ES-I3 (cell line): ENCODE results near the gene ZEB1.

ENCODE experiments used
- H3K36me3 ChIP-seq: 2 replicates; pipeline ENCODE4 v1.6.1; 2013; ENCODE audit warnings: mild to moderate bottlenecking, low read length, control low read depth, moderate library complexity; ENCODE audit not compliant: insufficient read depth
- H3K4me1 ChIP-seq: 2 replicates; pipeline ENCODE4 v1.6.1; 2013; ENCODE audit warnings: mild to moderate bottlenecking, control low read depth, low read length; ENCODE audit not compliant: insufficient read depth
- H3K9ac ChIP-seq: 2 replicates; pipeline ENCODE4 v1.6.1; 2013; ENCODE audit warnings: low read depth, mild to moderate bottlenecking, low read length, moderate library complexity
- H3K9me3 ChIP-seq: 2 replicates; pipeline ENCODE4 v1.6.1; 2013; ENCODE audit warnings: mild to moderate bottlenecking, low read length, moderate library complexity; ENCODE audit not compliant: control insufficient read depth, insufficient read depth

Gene ZEB1

DNA sequence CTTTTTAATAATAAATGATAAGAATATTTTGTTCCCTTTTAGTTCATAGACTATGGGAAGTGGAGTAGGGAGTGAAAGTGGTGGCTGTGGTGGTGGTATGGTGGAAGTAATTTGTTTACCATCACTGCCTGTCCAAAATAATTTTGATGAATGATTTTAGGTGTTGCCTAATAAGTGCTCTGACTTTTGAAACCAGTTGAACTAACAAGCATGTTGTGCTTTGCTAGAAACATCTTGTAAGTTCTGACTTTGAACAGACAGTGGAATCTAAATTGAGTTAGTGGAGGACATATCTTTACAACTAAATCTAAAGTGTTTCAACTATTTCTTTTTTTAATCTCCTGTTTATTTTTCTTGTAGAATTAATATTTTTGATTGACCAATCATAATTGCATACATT, 49.7 kb downstream of the ZEB1 start:
- Histone ChIP-seq H3K4me1 (no peaks in the 10 kb centered on the region), H3K9ac (no peak overlapping the region), H3K9me3 (no peaks in the 10 kb centered on the region), H3K36me3 (no peaks in the 10 kb centered on the region)

DNA sequence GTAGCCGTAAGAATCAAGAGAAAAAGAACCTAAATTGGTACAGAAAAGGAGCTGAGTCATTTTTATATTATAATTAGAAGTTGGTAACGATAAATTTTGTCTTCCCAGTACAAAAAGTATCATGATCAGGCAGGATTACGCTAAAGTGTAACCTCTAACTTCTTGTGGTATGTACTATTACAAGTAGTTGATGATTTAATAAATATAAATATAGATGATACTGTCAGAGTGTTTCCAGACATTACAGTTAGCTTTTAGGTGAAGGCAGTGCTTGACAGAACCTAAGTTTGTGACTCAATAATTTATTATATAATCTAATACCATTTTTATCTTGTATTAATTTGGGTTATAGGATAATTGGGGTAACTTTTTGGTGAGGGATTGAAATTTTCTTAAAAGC, 53.4 kb downstream of the ZEB1 start:
- H3K4me1 ChIP-seq, result no peaks in the 10 kb centered on the region
- no peak overlapping the region for H3K9ac ChIP-seq
- no peaks in the 10 kb centered on the region for H3K36me3 ChIP-seq
- no peaks in the 10 kb centered on the region for H3K9me3 ChIP-seq

DNA sequence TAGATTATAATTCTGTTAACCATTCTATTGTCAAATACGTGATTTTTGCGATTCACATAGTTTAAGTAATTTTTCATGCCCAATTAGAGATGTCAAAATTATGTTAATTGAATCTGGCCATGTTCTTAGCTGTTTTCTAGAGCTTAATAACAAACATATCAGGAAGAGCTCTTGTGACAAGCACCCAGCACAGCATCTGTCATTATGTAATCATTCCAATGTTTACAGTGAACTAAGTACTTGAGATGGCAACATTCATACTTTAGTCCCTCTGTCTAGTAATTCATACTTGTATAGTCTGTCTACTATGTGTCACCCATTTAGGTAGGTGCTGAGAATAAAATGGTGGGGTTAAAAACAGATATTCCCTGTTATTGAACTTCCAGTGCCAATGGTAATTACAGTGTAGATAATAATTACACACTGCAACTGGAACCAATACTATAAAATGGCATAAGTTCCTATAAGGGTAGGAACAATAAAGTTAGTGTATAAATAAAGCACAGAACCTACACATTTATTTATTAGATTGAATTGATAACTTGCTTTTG, 55.2 kb downstream of the ZEB1 start:
- Histone ChIP-seq H3K4me1 (no peaks in the 10 kb centered on the region), H3K9me3 (no peaks in the 10 kb centered on the region), H3K9ac (no peak overlapping the region), H3K36me3 (no peaks in the 10 kb centered on the region)

DNA sequence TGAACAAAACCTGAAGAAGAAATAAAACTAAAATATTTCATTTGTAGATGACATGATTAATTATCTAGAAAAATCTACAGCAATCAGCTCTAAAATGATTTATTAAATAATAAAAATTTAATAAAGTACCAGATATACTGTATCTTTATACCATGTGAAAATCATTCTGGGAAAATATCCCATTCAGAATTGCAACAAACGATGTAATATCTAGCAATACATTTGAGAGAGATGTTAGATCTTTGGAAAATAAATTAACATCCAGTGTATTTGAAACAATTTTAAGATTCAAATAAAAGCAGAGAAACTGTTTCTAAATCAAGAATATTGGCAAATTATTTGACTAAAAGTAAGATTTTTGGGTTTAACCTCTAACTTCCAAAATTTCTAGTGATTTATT, 62.2 kb downstream of the ZEB1 start:
- no peaks in the 10 kb centered on the region for H3K36me3 ChIP-seq
- H3K4me1 ChIP-seq, result 0 out of 2 replicates have a peak, but pooled peaks cover 4% of the 10 kb centered on the region
- H3K9ac ChIP-seq, result no peak overlapping the region
- no peaks in the 10 kb centered on the region for H3K9me3 ChIP-seq

DNA sequence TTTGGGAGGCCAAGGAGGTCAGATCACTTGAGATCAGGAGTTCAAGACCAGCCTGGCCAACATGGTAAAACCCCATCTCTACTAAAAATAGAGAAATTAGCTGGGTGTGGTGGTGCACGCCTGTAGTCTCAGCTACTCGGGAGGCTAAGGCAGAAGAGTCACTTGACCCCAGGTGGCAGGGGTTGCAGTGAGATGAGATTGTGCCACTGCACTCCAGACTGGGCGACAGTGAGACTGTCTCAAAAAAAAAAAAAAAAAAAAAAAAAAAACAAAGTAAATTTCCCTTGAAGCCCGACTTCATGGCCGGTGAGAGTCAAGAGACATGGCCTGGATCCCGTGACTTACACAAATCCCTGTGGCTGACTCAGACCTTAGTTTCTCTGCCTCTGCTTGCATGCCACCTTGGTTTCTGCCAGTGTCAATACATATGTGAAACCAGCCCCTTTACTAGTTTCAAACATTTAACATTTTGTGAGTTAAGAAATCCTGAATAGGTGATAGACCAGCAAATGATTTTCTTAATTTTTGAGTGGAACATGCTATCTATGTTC, 62.8 kb downstream of the ZEB1 start:
- H3K9ac ChIP-seq, result no peak overlapping the region
- no peaks in the 10 kb centered on the region for H3K36me3 ChIP-seq
- H3K4me1 ChIP-seq, result 0 out of 2 replicates have a peak, but pooled peaks cover 4% of the 10 kb centered on the region
- H3K9me3 ChIP-seq, result no peaks in the 10 kb centered on the region

DNA sequence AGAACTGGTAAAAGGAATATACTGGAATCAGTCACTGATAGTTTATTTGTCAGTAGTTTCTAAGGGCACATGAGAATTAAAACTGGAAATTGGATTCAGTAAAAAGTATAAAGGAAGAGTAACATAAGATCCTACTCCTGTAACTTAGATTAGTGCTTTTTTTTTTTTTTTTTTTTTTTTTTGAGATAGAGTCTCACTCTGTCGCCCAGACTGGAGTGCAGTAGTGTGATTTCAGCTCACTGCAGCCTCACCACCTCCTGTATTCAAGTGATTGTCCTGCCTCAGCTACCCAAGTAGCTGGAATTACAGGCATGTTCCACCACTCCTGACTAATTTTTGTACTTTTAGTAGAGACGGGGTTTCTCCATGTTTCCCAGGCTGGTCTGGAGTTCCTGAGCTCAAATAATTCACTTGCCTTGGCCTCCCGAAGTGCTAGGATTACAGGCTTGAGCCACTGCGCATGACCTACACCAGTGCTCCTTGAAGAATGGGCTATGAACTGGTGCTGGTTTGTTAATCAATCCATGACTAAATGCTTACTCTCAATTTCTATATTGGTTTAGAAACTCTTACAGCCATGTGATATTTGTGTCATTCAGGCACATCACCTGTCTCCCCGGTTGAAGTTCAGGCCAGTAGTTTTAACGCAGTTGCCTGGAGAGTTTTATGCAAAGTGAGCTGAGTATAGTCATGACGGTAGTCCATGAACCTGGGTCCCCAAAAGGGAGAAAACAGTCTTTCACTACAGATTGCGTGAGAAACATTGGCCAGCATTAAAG, 65.0 kb downstream of the ZEB1 start:
- Histone ChIP-seq H3K36me3 (no peaks in the 10 kb centered on the region), H3K9ac (no peak overlapping the region), H3K9me3 (no peaks in the 10 kb centered on the region)

DNA sequence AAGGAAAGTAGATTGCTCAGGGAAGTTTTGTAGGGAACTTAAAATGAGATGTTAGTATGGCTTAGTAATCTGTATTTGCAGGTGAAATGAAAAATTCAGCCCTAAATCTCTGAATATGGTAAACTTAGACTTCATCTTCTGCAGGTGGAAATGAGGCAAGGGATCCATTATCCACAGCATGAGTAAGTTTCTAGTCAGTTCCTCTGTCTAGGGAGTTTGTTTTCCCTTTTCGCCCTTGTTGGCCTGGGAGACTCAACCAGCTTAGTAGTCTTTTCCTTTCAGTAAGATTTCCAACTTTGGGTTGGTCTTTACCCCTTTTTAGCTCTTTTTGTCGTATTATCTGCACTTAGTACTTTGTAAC, 65.6 kb downstream of the ZEB1 start:
- H3K4me1 ChIP-seq, result 0 out of 2 replicates have a peak, but pooled peaks cover 4% of the 10 kb centered on the region
- no peak overlapping the region for H3K9ac ChIP-seq

More for the DNA sequence above, 65.0 kb downstream of the ZEB1 start:
- 0 out of 2 replicates have a peak, but pooled peaks cover 4% of the 10 kb centered on the region for H3K4me1 ChIP-seq

DNA sequence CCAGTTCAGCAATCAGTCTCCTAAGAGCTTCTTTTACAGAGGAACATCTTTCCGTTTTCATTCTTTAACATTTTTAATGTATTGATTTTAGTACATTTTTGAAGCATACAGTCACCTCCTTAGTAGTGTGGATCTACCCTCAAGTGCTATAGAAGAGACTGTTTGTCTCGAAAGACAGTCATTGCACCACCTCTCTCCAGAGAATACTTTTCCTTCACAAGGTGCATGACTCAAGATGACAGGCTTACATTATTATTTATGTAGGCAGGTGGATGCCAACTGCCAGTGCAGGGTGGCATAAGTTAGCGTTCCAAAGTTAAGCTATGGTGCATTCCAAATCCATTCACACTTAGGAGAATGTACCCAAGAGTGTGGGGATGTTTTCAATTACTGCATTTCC, 71.8 kb downstream of the ZEB1 start:
- Histone ChIP-seq H3K9ac (no peak overlapping the region), H3K4me1 (no peaks in the 10 kb centered on the region), H3K36me3 (no peaks in the 10 kb centered on the region), H3K9me3 (no peaks in the 10 kb centered on the region)

More for the DNA sequence above, 65.6 kb downstream of the ZEB1 start:
- Histone ChIP-seq H3K9me3 (no peaks in the 10 kb centered on the region), H3K36me3 (no peaks in the 10 kb centered on the region)

DNA sequence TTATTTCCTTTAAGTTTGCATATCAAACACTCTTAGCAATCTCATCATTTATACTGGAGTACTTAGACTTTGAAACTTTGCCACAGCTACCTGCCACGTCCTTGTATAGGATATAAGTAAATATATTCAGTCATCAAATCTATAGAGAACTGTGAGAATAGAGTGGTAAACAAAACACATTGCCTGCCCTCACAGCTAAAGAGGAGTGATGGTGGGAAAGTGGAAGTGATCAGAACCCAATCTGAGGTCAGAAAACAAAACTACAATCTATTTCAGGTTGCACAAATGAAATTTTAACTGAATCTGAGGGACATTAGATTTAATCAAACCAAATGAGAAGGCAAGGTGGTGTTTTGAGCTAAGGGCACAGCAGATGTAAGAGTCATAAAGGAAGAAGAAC, 74.8 kb downstream of the ZEB1 start:
- no peaks in the 10 kb centered on the region for H3K36me3 ChIP-seq
- H3K4me1 ChIP-seq, result no peaks in the 10 kb centered on the region

DNA sequence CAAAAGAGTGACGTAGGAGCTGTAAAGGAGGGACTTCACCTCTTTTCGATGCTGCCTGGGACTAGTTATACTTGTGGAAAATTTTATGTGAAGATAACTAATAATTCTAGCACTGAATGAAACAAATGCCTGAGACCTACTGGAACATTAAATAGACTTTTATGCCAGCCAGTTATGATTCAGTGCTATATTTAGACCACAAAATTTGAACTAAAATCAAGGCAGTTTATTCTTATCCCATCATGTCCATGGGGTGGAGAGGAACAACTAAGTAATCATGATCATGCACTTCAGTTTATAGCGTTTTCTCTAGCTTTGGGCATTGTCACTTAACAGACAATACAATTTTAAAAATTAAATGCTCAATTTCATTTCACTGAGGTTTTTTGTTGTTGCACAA, 76.7 kb downstream of the ZEB1 start:
- Histone ChIP-seq H3K36me3 (no peaks in the 10 kb centered on the region), H3K9me3 (no peaks in the 10 kb centered on the region), H3K9ac (no peak overlapping the region), H3K4me1 (no peaks in the 10 kb centered on the region)

More for the DNA sequence above, 74.8 kb downstream of the ZEB1 start:
- Histone ChIP-seq H3K9ac (no peak overlapping the region), H3K9me3 (no peaks in the 10 kb centered on the region)

DNA sequence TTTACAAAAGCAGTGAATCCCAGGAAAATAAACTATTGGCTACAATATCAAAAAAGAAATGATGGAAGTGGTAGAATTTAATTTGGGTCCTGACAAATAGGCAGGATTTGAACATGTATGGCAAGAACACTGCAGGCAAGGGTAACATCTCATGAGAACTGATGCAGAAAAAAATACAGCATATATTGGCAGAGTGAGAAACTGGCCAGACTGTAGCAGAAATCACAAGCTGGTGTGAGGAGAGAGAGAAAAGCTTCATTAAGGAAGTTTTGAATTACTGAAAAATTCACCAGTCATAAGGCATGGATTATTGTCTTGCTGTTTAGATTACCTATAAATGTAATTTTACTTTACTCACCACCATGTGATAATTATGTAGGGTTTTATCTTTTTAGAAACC, 77.4 kb downstream of the ZEB1 start:
- Histone ChIP-seq H3K9me3 (no peaks in the 10 kb centered on the region), H3K36me3 (no peaks in the 10 kb centered on the region), H3K4me1 (no peaks in the 10 kb centered on the region), H3K9ac (no peak overlapping the region)

DNA sequence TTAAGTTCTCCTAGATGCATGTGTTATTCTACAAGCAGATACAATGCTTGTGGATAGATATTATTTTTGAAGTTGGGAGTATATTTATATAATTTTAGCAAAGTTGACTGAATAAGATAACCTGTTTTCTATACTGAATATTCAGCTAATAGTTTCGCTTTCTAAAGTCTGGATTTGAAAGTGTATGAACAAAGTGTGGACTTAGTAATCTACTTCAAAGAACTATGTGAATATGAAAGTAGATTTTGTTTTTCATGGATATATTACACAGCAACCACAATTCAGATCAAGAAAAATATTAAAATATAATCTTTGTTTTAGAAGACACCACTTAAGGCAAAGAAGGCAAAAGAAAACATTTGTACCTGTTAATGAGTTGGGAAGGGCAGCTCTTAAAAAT, 78.8 kb downstream of the ZEB1 start:
- no peaks in the 10 kb centered on the region for H3K4me1 ChIP-seq
- H3K9ac ChIP-seq, result no peak overlapping the region
- H3K36me3 ChIP-seq, result no peaks in the 10 kb centered on the region
- H3K9me3 ChIP-seq, result no peaks in the 10 kb centered on the region

DNA sequence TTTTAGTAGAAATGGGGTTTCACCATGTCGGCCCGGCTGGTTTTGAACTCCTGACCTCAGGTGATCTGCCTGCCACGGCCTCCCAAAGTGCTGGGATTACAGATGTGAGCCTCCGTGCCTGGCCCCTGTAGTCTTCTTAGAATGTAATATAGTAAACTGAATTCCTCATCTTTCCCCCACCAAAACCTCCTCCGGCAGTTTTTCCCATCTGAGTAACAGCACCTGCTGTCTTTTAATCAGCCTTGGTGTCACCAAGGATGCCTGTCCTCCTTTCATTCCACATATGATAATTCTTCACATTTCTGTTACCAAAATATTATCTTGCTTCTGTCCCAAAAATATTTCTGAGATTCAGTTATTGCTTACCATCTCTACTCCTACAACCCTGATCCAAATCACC, 80.2 kb downstream of the ZEB1 start:
- Histone ChIP-seq H3K4me1 (no peaks in the 10 kb centered on the region), H3K9ac (no peak overlapping the region), H3K36me3 (no peaks in the 10 kb centered on the region), H3K9me3 (no peaks in the 10 kb centered on the region)

DNA sequence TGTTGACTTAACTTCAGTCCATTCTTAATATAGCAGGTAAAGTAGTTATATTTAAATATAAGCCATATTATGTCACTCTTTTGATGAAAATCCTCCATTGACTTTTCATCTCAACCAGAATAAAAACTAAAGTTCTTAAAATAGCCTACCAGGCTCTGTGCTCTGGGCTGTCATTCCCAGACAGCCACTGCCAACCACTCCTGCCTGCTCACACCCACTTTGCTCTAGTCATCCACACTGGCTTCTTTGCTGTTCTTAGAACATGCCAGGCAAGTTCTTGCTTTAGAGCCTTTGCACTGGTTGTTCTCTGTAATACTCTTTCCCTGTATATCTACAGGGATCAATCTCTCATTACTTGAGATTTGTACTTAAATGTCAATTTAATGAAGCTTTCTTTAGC, 80.6 kb downstream of the ZEB1 start:
- no peaks in the 10 kb centered on the region for H3K36me3 ChIP-seq
- H3K4me1 ChIP-seq, result no peaks in the 10 kb centered on the region
- H3K9me3 ChIP-seq, result no peaks in the 10 kb centered on the region
- no peak overlapping the region for H3K9ac ChIP-seq

DNA sequence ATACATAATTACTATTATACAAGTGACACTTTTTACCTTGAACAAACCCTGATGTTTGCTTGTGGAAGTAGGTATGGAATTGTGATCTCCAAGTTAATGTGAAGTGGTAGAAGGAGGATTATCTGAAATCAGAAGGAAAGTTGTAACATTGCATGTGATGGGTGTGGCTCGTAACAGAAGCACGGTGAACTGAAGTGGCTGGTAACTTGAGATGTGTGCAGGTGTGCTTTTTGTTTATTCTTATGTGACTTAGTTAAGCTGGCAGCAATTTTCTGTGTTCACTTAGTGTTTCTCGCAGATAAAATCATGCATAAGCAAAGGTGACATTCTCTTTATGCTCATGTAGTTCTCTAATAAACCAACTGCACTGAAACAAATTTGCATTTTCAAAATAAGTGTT, 82.3 kb downstream of the ZEB1 start:
- no peak overlapping the region for H3K9ac ChIP-seq
- no peaks in the 10 kb centered on the region for H3K9me3 ChIP-seq
- H3K36me3 ChIP-seq, result no peaks in the 10 kb centered on the region
- H3K4me1 ChIP-seq, result no peaks in the 10 kb centered on the region
